HG03196 (cell line): Measurements from ENCODE around the gene TMOD4.

Experiments
- ATAC-seq: cut with Tn5 transposase; IDR thresholded peaks from one replicate; pipeline ENCODE4 v1.9.1; 2021; ENCODE audit not compliant: unreplicated experiment

TMOD4 gene

DNA sequence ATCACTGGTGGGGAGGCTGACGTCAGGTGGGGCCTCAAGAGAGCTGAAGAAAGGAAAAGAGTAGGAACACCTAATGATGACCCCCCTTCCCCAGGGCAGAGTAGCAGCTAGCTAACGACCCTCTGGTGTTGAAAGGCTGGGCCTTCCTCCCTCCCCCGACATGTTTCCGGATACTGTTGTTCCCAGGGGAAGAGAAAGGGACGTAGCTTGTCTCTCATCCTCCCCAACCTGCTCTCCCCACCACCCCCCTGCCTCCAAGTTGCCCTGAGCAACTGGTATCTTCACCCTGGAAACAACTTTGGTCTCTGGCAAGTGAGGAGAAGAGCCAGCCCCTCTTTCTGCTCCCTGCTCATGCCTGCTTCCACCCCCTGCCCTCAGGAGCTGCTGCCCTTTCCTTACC is 31.8 kb downstream of the TMOD4 start:
- ATAC-seq = no peak

- ATAC-seq = no peak
These were observed 32.7 kb downstream of the TMOD4 start for GRCh38 chr1:151143057-151143435.

GRCh38 chr1:151142411-151143056 is 33.2 kb downstream of the TMOD4 start:
- ATAC-seq = no peak

GRCh38 chr1:151137789-151138188 is 38.0 kb downstream of the TMOD4 start:
- ATAC-seq = no peak

- ATAC-seq = no peak
These were observed 40.1 kb downstream of the TMOD4 start for GRCh38 chr1:151135433-151136385.

DNA sequence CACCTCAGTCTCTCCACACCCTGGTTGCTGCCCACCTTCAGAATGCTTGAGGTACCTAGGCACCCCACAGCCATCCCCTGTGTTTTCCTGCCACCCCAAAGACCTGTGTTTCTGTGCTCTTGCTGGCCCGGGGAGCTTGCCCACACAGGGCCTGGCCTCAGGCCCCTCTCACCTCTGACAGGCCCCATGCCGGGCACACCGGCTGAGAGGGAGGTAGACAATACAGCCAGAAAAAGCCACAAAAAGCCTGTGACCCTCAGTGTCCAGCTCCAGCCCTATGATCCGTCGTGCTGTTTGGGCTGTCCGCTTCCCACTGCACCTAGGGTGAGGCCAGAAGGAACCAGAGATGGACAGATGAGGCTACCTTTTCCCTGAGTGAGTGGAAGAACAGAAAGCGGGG is 40.8 kb downstream of the TMOD4 start:
- no peak for ATAC-seq

DNA sequence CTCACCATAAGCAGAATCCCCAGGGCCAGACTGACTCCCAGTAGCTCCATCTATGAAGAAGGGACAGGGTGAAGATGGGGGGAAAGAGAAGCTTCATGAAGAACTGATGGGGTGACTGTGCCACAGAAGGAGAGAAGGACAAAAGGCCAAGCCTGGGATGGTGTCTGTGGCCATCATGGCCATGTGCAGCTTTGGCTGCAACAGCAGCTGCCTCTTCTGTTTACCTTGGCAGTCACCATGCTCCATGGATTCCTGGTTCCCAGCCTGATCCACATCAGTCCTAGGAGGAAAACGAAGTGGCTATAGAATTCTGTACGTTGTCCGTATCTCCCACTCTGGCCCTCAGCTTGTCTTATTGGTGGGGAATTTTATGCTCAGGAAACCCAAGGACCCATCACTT is 41.4 kb downstream of the TMOD4 start:
- no peak for ATAC-seq

DNA sequence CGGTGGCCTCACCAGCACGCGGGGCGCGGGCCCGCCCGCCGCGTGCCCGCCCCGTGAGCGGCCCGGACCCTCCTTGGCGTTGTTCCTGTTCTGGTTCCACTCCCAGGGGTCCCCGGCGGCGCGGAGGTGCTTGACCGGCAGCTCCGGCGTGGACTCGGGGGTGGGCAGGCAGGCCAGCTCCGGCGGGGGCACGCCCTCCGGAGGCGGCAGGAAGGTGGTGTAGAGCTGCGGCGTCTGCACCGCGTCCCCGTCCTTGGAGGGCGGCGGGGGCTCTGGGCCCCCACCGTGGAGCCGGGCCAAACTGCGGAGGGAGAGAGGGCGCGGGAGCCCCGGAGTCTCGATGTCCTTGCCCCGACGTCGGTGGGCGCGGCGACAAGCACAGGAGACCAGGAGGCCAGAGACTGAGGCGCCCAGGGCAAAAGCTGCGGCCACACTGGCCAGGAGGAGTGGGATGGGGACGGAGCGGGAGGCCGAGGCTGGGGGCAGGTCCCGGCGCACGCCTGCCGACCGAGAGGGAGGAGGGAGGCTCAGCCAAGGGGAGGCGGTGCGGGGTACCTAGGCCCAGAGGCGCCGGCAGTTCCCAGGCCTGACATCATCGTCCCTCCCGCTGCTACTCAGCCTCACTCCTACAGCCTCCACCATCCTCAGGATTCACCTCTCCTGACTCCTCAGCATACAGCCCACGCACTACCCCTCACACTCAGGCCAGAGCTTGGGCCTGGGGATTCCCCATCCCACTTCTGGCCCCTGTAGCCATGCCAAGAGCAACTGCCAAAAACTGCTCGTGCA is 42.6 kb downstream of the TMOD4 start:
- ATAC-seq = no peak

- no peak for ATAC-seq
These were observed 43.3 kb downstream of the TMOD4 start for GRCh38 chr1:151132335-151133017.

DNA sequence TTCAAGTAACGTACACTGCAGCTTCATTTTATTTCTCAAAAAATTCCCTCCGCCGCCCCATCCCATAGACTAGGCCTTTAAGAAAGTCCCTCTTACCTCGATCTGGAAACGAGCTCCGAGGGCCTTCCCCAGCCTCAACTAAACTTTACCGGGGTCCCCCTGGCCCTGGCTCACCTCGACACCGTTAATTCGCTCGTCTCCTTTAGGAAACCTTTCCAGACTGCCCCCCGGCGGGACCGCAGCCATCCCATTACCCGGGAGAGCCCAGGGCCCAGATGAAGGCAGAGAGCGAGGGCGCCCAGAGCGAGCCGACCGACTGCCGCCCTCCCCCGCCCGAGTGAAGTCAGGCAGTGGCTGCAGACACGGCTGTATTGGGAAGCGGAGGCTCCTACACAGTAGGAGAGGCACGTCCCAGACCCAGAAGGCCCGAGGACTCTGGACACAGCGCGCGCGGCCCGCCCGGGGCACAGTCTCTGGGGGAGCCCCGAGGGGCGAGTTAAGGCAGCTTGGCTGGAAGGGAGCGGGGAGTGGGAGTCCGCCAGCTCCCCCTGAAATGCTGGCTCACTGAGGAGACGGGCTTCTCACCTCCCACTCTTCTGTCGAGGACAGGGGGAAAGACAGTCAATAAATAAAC is 44.0 kb downstream of the TMOD4 start:
- no peak for ATAC-seq

DNA sequence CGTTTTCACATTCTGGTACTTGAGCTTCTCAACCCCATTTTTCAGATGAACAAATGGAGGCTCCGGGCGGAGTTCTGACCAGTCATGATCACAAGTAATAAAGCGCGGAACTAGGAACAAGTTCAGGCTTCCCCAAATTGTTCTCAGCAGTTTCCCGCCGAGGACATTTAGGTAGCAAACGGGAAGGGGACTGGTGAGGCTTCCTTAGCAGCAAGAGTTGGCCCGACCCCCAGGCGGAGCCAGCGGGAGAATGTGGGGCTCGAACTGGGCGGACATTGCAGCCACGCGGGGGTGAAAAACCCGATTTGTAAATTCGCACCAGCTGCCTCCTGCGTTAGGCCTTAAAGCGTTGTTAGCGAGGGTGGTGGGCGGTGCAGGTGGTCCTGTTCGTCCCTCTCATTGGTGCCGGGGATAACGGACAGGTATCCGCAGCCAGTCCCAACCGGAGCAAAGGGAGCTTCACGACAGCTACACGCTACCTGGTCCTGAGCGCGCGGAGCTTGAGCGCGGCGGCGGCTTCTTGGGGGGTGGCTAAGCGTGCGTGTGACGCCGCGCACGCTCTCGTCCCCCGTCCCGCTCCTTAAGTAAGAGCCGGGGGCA is 44.7 kb downstream of the TMOD4 start:
- peak; percentile 57 for ATAC-seq

GRCh38 chr1:151128800-151129199 is 47.0 kb downstream of the TMOD4 start:
- ATAC-seq = no peak

DNA sequence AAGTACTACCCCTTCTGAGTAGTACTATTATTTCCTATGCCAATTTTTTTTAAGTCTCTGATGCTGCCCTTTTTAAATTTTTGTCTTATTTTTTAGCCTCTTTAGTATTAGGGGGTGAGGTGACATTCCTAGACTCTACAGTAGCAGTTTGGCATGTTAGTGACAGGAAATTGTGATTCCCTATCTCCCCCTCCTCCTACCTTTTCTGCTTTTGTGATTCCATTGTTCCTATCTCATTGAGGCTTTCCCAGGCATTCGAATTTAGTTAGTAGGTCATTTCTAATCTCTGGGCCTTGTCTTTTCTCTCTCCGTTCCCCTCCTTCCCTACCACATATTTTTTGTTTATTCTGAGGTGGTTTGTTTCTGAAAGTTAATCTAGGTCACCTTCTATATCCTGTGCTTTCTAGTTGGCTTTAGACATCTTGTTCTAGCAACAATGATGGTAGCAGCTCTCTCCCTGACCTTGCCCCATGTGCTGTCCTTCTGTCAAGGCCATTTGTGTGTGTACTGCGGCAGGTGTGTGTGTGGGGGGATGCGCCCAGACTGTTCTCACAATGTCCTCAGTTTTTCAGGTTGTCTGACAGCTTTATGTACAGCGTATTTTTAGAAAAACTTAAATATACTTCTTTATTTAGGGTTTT is 50.9 kb downstream of the TMOD4 start:
- ATAC-seq = no peak
